Stimulated activated naive CD8-positive, alpha-beta T cell treated with anti-CD3 and anti-CD28 coated beads, Interleukin-15, Interleukin-2, amounts not matched to agents 100 U/mL and 50 U/mL, for 24 hours (primary cell): ENCODE measurements around the gene STIM1.

Source experiments
- ATAC-seq: fragments of 150-1000 bp; cut with Tn5 transposase; one replicate; pipeline ENCODE4 v1.10.0; 2021
- DNase-seq: peaks from one replicate; pipeline ENCODE4 v3.0.0; 2021

STIM1 gene

DNA sequence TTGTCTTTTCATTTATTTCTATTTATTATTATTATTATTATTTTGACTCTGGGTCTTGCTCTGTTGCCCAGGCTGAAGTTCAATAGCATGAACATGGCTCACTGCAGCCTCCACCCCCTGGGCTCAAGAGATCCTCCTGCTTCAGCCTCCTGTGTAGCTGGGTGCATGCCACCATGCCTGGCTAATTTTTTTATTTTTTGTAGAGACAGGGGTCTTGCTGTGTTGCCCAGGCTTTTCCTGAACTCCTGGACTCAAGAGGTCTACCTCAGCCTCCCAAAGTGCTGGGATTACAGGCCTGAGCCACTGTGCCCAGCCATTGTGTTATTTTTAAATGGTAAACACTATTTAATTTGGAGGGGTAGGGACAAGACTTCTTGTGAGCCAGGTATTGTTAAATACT, 215.9 kb downstream of the STIM1 start:
- DNase-seq (no peak), ATAC-seq (no peak)

DNA sequence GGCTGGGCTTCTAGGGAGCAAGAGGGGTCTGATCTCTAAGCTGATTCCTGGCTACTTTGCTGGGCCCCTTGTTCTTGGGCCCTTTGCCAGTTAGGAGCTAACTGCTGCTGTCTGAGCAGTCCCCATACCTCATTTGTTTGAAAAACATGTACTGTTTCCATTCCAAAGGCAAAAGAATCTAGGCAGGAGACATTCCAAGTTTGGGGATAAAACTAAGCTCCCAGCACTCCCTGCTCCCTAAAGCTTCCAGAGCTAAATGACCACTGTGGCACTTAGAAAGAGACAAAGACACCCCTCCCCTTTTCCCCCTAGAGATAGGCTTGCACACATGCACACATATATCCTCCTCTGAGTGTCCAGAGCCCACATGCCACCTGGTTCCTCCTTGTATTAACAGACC, 216.4 kb downstream of the STIM1 start:
- no peak for ATAC-seq

DNA sequence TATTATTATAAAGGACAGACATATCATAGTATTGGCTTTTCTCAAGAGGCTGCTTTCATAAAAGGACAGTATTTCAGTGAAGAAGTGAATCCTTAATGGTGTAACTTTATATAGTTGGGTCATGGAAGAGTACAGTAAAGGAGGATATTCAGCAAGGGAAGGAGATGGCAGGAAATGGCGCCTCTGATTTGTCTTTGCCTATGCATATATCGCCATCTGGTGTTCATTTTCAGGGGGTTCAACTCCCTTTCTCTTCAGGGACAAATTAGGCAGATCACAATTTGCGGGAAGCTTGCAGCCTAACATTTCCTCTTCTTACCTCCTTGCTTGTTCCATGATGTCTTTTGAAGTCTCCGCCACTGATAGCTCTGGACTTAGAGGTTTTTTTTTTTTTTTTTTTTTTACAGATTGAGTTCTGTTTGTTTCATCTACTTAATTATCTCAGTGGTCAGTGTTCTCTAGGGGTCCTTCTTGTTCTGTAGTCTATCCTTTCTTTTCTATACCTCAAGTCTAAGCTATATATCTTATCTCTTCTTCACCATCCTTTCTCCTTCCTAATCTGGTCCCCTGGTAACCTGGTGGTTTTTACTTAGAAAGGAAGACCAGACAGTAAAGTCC, 217.3 kb downstream of the STIM1 start:
- DNase-seq (peak; percentile 32), ATAC-seq (peak; percentile 74)

More for the DNA sequence above, 216.4 kb downstream of the STIM1 start:
- DNase-seq: no peak

DNA sequence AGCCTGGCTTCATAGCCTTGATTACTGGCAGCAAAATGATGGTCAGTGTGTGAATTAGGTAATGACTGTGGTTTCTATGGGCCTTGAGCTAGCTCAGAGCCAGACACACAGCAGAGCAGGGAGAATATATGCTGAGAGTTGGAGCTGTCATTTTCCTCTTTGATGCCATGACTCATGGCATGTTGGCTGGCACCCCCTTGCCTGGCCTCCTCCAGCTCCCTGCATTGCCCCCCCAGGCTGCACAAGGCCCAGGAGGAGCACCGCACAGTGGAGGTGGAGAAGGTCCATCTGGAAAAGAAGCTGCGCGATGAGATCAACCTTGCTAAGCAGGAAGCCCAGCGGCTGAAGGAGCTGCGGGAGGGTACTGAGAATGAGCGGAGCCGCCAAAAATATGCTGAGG, 218.8 kb downstream of the STIM1 start:
- DNase-seq: no peak
- no peak for ATAC-seq

DNA sequence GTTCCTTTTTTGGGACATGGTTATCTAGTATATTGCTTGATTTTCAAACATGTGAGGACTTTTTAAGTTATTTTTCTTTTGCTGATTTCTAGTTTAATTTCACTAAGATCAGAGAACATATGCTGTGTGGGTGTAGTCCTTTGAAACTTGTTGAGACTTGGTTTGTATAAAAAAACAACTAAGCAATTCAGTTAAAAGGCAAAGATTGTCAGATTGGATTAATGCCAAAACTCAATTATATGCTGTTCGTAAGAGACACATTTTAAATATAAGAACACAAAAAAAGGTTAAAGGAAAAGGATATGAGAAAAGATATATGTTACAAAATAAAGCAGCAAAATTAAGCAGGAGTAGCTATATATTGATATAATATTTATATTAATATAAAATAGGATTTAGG, 221.3 kb downstream of the STIM1 start:
- DNase-seq (no peak), ATAC-seq (no peak)

DNA sequence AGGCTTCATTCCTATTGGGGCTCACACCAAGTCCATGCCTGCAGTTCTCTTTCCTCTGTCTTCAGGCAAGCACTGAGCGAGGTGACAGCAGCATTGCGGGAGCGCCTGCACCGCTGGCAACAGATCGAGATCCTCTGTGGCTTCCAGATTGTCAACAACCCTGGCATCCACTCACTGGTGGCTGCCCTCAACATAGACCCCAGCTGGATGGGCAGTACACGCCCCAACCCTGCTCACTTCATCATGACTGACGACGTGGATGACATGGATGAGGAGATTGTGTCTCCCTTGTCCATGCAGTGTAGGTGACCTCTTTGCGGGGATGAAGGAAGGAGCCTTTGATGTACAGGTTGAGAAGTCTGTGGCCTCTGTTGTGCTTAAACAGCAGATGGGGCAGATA, 227.7 kb downstream of the STIM1 start:
- ATAC-seq (no peak), DNase-seq (no peak)

DNA sequence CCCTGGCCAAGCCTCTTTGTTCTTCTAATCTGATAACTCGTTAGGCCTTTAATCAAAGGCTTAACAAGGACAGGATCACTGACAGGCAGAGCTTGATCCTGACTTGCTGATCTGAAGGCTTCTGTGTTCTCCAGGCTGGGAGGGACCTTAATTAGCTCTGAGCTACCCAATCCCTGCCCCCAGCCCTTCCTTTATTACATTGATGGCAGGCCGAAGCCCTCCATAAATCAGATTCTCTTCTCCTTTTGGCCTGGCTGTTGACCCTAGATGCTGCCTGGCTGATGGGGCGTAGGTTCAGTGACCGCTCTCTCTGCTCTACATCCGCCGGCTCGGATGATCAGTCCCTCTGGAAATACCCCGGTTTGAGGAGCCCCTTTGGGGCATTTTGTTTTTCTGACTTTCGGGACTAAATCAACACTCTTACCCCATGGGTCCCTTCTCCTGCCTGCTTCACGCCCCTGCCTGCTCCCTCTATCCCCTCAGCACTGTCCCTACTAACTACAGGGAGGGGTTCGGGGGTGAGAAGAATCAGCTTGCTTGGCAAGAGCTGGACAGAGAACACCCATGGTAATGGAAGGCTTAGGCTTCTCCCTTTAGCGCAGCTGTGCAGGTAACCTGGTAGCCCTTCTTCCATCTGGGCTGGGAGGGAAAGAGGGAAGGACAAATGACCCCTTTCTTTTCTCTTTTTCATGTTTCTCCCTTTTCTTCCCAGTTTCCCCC, 229.1 kb downstream of the STIM1 start:
- no peak for ATAC-seq
- DNase-seq: no peak

DNA sequence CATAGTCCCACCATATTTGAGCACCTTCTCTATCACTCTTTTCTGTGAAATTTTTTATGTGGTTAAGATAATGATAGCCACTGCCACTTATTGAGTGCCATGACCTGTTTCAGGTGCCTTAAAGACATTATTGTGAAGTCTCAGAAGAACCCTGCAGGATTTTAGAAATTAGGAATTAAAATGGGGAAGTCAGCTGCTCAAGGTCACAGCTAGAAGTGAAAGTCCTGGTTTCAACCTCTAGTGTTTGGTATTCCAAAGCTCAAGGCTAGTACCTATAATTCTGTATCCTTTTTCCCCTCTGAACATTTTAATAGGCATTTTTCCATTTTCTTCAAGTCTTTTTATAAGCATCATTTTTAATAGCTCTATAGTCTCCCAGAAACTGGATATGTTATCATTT, 230.1 kb downstream of the STIM1 start:
- DNase-seq (no peak), ATAC-seq (no peak)

DNA sequence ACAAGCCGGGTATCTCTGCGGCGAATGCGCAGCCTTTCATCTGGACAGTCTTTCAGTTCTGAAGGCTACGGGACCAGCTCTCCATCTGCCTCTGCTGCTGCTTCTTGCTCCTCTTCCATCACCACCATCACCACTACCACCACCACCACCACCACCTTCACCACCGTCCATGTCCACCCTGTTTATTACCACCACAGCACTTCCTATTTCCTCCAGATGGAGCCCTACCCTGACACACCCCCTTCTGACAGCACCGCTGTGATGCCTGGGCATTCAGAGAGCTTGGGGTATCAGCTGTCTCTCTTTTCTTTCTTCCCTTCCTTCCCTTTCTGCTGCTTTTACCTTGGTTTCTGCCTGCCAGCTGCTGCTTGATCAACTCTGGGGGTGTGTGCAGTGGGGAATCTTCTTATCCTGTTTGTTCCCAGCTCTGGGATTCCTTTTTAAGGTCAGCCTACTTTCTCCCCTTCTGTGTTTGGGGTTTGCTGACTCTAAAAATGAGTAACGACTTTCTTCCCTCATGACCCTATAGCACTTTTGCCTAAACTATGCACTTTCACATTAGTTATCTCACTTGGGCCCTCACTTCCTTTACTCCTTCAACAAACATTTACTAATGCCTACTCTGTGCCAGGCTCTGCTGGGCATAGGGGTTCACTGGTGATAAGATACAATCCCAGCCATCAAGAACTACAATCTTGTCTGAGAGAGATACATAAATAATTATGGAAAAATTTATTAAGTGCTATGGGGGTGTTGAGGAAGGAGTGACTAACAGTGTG, 231.3 kb downstream of the STIM1 start:
- no peak for ATAC-seq
- DNase-seq: no peak

DNA sequence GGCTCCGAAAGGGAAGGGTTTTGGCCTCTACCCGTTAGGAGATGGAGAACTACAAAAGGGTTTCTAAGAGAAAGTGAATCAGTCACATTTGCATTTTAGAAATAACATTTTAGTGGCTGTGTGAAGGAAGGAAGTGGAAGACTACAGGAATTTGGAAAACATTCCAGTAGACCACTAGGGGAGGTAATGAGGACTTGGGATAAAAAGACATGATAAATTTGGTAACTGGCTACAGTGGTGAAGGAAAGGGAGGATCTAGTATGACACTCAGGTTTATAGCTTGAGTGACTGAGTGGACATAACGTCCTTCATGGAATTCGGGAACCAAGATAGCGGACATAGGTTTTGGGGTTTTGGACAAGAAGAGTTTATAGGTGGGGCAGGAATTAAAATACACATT, 232.1 kb downstream of the STIM1 start:
- ATAC-seq: no peak
- no peak for DNase-seq

DNA sequence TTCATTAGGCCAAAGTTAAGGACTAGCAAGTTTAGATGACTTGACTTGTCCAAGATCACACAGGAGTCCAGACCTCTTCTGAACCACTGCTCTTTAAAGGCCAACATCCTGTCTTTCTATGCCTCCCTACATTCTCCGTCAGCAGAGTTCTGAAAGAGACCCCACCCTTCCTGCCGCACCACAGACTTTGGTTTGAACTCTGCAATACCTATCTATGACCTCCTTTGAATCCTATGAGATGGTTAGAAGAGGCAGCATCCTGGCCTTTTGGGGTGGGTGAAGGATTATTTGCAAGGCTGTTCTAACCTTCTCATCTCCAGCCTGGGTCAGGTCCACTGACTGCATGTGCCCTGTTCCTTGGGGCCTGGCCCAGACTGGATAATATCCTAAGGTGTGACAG, 234.8 kb downstream of the STIM1 start:
- ATAC-seq (no peak), DNase-seq (no peak)

DNA sequence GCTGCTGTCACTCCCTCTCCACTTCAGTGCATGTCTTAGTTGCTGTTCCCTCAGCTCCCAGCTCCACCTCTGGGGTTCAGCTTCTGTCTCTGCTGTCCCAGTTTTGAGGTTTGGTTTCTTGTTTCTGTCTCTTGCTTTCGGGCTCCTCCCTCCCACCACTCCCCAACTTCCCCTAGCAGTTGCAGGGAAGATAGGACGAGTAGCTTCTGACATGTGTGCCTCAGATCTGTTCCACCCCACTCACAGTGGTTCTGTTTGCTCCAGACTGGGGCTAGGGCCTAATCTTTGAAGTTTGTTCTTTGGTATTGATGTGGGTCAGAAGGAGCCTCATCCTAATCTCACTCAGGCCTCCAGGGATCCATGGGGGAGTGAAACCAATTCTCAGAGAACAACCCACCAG, 236.6 kb downstream of the STIM1 start:
- DNase-seq: no peak
- no peak for ATAC-seq

DNA sequence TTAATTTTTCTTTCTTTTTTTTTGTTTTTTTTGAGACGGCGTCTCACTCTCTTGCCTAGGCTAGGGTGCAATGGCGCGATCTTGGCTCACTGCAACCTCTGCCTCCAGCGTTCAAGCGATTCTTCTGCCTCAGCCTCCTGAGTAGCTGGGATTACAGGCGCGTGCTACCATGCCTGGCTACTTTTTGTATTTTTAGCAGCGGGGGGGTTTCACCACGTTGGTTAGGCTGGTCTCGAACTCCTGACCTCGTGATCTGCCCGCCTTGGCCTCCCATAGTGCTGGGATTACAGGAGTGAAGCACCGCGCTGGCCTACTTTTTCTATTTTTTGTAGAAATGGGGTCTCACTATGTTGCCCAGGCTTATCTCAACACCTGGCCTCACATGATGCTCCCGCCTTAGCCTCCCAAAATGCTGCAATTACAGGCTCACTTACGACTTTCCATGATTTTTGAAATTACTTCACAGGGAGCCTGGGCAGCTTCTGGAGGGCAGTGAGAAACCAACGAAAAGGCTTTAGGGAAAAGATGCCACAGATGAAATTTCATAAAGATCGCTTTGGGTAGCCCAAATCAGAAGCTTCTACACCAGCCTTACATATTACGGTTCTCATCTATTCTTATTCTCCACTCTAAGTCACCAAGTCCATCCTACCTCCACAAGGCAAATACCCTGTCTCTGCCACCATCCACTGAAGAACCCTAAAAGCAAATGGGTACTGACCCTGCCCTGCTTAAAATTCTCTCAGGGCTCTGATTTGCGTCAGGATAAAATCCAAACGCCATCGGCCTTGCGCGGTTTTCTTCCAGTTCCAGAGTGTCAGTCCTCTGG, 238.3 kb downstream of the STIM1 start:
- ATAC-seq (no peak), DNase-seq (no peak)

DNA sequence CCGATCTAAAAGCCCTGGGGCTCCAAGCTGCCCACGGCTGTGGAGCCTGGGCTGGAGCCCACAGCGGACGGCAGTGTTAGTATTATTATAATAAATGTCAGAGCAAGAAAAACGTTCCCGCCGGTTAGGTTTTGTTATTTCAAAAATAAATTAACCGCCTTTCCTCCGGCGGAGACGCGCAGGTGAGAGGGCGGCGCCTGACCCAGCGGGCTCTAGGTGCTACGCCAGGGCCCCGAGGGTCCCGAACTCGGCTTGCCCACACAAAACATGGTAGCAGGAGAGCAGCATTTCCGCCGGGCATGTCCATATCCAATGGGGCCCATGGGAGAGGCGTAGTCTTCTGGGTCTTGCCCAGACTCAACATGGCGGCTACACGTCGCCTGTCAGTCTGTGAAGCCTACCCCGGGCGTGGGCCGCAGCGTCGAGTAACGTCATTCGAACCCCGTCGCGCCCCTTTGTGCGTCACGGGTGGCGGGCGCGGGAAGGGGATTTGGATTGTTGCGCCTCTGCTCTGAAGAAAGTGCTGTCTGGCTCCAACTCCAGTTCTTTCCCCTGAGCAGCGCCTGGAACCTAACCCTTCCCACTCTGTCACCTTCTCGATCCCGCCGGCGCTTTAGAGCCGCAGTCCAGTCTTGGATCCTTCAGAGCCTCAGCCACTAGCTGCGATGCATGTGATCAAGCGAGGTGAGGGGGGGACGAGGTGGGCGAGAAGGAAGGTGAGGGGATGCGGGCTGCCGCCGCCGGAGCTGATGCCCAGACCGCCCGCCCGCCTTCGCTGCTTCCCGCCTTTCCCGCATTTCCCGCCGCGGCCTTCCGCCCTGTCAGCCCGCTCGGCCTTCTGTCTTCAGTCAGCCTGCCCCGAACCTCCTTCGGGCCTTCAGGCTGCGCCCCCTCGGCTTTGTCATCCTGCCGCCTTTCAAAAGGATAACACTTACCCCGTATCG, 239.2 kb downstream of the STIM1 start, which contains the start of gene RRM1:
Gene RRM1, plus strand, starts transcription at position 452 of the 944 bp plus-strand sequence. Its CDS starts 214 bp downstream, at position 666.
- DNase-seq (peak; percentile 95), ATAC-seq (peak; percentile 98)

DNA sequence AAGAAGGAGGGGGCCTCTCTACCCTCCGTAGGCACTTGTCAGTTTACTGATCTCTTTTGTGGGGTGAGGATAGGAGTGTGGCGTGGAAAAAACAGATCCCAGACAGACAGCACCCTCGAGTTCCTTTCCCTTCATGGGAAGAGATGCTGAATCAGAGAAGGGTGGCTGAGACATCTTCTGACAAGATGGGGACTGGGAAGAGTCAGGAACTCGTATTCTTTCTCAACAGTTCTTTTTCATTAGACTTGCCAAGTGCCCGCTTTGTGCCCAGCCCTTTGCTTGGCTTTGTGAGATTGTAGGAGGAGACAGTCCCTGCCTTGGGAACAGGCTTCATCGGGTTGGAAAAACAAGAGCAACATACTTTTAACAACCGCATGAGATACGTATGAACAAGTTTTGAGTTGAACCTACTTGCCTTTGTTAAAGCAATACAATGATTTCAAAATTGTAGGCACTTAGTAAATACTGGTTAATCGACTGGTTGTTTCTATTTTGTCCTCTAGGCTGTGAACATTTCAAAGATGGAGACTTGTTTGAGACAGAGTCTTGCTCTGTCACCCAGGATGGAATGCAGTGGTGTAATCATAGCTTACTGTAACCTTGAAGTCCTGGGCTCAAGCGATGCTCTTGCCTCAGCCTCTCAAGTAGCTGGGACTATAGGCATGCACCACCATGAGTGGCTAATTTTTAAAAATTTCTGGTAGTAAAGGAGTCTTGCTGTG, 240.2 kb downstream of the STIM1 start:
- DNase-seq (no peak), ATAC-seq (no peak)

DNA sequence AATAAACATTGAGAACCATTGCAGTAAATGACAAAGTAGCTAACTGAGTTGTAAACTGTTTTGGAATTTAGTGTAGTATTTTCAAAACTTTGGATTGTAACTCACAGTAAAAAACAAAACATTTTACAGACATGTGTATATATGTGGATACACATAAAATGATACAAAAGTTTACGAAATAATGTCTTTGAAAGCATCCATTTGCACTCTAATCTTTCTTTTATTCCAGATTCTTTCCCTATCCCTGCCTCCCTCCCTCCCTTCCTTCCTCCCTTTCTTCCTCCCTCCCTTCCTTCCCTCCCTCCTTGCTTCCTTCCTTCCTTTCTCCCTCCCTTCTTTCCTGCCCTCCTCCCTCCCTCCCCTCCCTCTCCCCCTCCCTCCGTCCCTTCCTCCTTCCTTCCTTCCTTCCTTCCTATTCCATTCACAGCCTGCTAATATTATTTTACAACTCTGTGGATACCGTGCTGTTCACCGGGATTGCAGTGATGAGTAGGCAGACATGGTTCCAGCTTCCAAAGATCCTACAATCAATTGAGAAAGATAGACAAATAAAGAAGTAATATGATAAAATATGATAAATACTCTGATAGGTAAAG, 242.7 kb downstream of the STIM1 start:
- DNase-seq (no peak), ATAC-seq (no peak)

DNA sequence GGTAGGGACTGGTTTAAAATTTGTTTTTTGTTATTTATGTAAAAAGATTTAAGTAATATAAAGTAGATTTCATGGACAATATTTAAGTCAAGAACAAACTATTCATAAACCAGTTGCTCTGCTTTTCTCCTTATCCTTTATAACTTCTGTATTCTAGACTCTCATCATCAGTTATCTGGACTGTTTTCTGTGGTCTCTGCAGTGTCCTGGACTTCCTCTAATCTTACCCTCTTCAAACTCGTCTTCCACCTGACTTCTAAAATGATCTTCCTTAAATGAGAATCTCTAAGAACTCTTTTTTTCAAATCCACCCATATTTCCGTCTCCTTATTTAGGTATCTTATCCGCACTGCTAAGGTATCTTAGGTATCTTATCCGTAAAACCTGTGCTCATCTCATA, 247.2 kb downstream of the STIM1 start:
- ATAC-seq (no peak), DNase-seq (no peak)

DNA sequence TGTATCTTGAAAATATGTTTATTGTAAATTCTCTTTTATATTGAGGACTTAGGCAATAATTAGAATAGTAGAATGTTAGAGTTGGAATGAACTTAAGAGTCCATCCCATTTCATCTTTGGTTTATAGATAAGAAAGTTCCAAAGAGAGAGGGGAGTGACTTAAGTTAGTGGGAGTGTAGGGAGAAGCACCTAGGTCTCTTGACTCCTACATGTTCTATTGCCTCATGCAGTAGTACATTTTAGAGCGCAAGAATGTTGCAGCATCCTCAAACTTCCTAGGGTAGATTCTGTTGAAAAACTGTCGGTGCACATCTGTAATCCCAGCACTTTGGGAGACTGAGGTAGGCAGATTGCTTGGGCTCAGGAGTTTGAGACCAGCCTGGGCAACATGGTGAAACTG, 247.8 kb downstream of the STIM1 start:
- ATAC-seq (no peak), DNase-seq (no peak)

DNA sequence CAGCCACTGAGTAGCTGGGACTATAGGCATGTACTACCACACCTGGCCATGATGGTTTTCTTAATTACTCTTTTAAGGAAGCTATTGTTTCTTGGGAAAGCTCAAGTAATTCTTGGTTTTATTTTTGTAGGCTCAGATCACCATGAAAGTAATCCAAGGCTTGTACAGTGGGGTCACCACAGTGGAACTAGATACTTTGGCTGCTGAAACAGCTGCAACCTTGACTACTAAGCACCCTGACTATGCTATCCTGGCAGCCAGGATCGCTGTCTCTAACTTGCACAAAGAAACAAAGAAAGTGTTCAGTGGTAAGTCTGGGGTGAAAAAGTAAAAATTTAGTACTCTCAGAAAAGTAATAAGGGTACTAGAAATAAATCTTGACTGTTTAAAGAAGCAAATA, 250.5 kb downstream of the STIM1 start:
- DNase-seq: no peak

DNA sequence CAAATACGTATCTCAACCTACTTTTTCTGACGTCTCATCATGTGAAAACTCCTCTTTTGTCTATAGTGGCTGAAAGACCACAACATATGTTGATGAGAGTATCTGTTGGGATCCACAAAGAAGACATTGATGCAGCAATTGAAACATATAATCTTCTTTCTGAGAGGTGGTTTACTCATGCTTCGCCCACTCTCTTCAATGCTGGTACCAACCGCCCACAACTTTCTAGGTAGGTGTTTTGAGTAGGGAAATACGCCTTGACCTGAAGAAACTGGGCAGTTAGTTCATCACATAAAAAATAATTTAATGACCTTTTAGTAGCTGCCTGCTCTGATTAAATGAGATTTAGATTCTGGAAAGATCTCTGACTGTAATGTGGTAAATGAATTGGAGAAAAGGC, 256.4 kb downstream of the STIM1 start:
- DNase-seq (no peak), ATAC-seq (no peak)

More for the DNA sequence above, 250.5 kb downstream of the STIM1 start:
- no peak for ATAC-seq
